Activated B cell treated with CpG ODN at 0.5 μM for 24 hours (primary cell): Measurements from ENCODE around the gene EIF4A3. TPM values are rescaled to one million over a fixed set of nuclear protein-coding genes. Genes with fewer than 3 reads are reported as not detected.

ENCODE experiments used
- ATAC-seq: fragments of 200-7000 bp; cut with Tn5 transposase; one replicate; pipeline ENCODE4 v1.10.0; 2021; ENCODE audit warnings: low read depth, mild to moderate bottlenecking, moderate library complexity
- CTCF ChIA-PET: fragments of 350-600 bp; sonication (Branson Sonifier 250); formaldehyde crosslinking; loops from one replicate; lab custom pipeline; 2021; ENCODE audit warnings: antibody characterized with exemption; lab: Charles Lee
- POLR2A ChIA-PET: fragments of 350-600 bp; sonication (Branson Sonifier 250); formaldehyde crosslinking; loops from one replicate; lab custom pipeline; 2021; ENCODE audit warnings: antibody characterized with exemption; lab: Charles Lee
- DNase-seq: peaks from one replicate; pipeline ENCODE4 v3.0.0; 2022
- H3K27ac Mint-ChIP-seq: one replicate; pipeline ENCODE4 v1.8.0; 2020; ENCODE audit warnings: mixed read lengths
- H3K27me3 Mint-ChIP-seq: one replicate; pipeline ENCODE4 v1.8.0; 2021; ENCODE audit warnings: mixed read lengths
- H3K36me3 Mint-ChIP-seq: one replicate; pipeline ENCODE4 v1.8.0; 2021; ENCODE audit warnings: low read depth, mixed read lengths
- H3K4me1 Mint-ChIP-seq: one replicate; pipeline ENCODE4 v1.8.0; 2021; ENCODE audit warnings: mixed read lengths
- H3K4me3 Mint-ChIP-seq: one replicate; pipeline ENCODE4 v1.8.0; 2020; ENCODE audit warnings: mild to moderate bottlenecking, mixed read lengths
- H3K9me3 Mint-ChIP-seq: one replicate; pipeline ENCODE4 v1.8.0; 2020; ENCODE audit warnings: mixed read lengths
- intact Hi-C: fragments of 100-400 bp; cut with micrococcal nuclease; formaldehyde crosslinking; loops from one replicate; pipeline ENCODE4 v1.15.1; 2024
- total RNA-seq: library from RNA; stranded (reverse); gene quantifications from 2 replicates; pipeline ENCODE4 v1.2.3, GENCODE V29; 2022
- TF ChIP-seq, protein P1 (sequence below): fragments of 200-600 bp; IDR thresholded peaks from one replicate; pipeline ENCODE4 v1.8.0; 2022; ENCODE audit warnings: antibody characterized with exemption, mild to moderate bottlenecking

The EIF4A3 gene
- total RNA-seq, 1 donor from 2014 or later = 88.1 TPM

- peaks cover 5% of the 10 kb centered on the region for H3K36me3 Mint-ChIP-seq
- no peaks in the 10 kb centered on the region for H3K27me3 Mint-ChIP-seq
- DNase-seq = no peak
- TF ChIP-seq, protein P1, sequence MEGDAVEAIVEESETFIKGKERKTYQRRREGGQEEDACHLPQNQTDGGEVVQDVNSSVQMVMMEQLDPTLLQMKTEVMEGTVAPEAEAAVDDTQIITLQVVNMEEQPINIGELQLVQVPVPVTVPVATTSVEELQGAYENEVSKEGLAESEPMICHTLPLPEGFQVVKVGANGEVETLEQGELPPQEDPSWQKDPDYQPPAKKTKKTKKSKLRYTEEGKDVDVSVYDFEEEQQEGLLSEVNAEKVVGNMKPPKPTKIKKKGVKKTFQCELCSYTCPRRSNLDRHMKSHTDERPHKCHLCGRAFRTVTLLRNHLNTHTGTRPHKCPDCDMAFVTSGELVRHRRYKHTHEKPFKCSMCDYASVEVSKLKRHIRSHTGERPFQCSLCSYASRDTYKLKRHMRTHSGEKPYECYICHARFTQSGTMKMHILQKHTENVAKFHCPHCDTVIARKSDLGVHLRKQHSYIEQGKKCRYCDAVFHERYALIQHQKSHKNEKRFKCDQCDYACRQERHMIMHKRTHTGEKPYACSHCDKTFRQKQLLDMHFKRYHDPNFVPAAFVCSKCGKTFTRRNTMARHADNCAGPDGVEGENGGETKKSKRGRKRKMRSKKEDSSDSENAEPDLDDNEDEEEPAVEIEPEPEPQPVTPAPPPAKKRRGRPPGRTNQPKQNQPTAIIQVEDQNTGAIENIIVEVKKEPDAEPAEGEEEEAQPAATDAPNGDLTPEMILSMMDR = no peak
- H3K4me3 Mint-ChIP-seq = no peak overlapping the region
- no peaks in the 10 kb centered on the region for H3K9me3 Mint-ChIP-seq
- no peak for ATAC-seq
- intact Hi-C loops = no loop called here
- POLR2A ChIA-PET = interaction anchor here (0.5 kb wide), 1 partner anchor 914 kb away, joined by 3 read pairs; no protein-coding TSS in a partner anchor
- no peak overlapping the region for H3K27ac Mint-ChIP-seq
- H3K4me1 Mint-ChIP-seq = peaks cover 13% of the 10 kb centered on the region
- CTCF ChIA-PET = no interaction called here
Measured at GRCh38 chr17:80105762-80106161, 41.2 kb downstream of the EIF4A3 start.

DNA sequence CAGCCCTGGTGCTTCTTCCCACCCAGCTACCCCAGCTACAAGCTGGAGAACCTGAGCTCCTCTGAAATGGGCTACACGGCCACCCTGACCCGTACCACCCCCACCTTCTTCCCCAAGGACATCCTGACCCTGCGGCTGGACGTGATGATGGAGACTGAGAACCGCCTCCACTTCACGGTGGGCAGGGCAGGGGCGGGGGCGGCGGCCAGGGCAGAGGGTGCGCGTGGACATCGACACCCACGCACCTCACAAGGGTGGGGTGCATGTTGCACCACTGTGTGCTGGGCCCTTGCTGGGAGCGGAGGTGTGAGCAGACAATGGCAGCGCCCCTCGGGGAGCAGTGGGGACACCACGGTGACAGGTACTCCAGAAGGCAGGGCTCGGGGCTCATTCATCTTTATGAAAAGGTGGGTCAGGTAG lies 42.0 kb downstream of the EIF4A3 start:
- no peak overlapping the region for H3K27ac Mint-ChIP-seq
- ATAC-seq (no peak), DNase-seq (no peak)
- peaks cover 21% of the 10 kb centered on the region for H3K4me1 Mint-ChIP-seq
- no peaks in the 10 kb centered on the region for H3K9me3 Mint-ChIP-seq
- no peaks in the 10 kb centered on the region for H3K27me3 Mint-ChIP-seq
- intact Hi-C loops = loop anchor here (5.0 kb wide), 2 partner anchors 98 to 157 kb away; partner anchors contain the start of gene RNF213
- TF ChIP-seq, protein P1 = no peak
- no peak overlapping the region for H3K4me3 Mint-ChIP-seq
- ChIA-PET POLR2A (interaction anchor here (0.5 kb wide), 1 partner anchor 915 kb away, joined by 3 read pairs; no protein-coding TSS in a partner anchor), CTCF (no interaction called here)
- H3K36me3 Mint-ChIP-seq = peaks cover 5% of the 10 kb centered on the region

- TF ChIP-seq, protein P1 = no peak
- intact Hi-C loops = loop anchor here (5.0 kb wide), 2 partner anchors 97 to 158 kb away; partner anchors contain the start of gene RNF213
- CTCF ChIA-PET = no interaction called here
- Mint-ChIP-seq H3K36me3 (peaks cover 5% of the 10 kb centered on the region), H3K9me3 (no peaks in the 10 kb centered on the region), H3K27me3 (no peaks in the 10 kb centered on the region), H3K4me3 (no peak overlapping the region), H3K4me1 (peaks cover 23% of the 10 kb centered on the region), H3K27ac (no peak overlapping the region)
- no peak for DNase-seq
- ATAC-seq = no peak
- POLR2A ChIA-PET = interaction anchor here (0.9 kb wide), 1 partner anchor 363 kb away, joined by 3 read pairs; no protein-coding TSS in a partner anchor
Measured at GRCh38 chr17:80104321-80104955, 42.5 kb downstream of the EIF4A3 start.

DNA sequence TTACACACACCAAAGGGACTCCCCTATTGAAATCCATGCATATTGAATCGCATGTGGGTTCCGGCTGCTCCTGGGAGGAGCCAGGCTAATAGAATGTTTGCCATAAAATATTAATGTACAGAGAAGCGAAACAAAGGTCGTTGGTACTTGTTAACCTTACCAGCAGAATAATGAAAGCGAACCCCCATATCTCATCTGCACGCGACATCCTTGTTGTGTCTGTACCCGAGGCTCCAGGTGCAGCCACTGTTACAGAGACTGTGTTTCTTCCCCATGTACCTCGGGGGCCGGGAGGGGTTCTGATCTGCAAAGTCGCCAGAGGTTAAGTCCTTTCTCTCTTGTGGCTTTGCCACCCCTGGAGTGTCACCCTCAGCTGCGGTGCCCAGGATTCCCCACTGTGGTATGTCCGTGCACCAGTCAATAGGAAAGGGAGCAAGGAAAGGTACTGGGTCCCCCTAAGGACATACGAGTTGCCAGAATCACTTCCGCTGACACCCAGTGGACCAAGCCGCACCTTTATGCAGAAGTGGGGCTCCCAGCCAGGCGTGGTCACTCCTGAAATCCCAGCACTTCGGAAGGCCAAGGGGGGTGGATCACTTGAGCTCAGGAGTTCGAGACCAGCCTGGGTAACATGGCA lies 43.4 kb downstream of the EIF4A3 start:
- DNase-seq (no peak), ATAC-seq (no peak)
- H3K27me3 Mint-ChIP-seq = no peaks in the 10 kb centered on the region
- H3K9me3 Mint-ChIP-seq = no peaks in the 10 kb centered on the region
- POLR2A ChIA-PET = interaction anchor here (0.9 kb wide), 1 partner anchor 362 kb away, joined by 3 read pairs; no protein-coding TSS in a partner anchor
- CTCF ChIA-PET = no interaction called here
- intact Hi-C loops = loop anchor here (5.0 kb wide), 2 partner anchors 96 to 159 kb away; partner anchors contain the start of gene RNF213
- H3K27ac Mint-ChIP-seq = no peak overlapping the region
- TF ChIP-seq, protein P1 = no peak
- H3K4me3 Mint-ChIP-seq = no peak overlapping the region
- H3K36me3 Mint-ChIP-seq = peaks cover 5% of the 10 kb centered on the region
- peaks cover 23% of the 10 kb centered on the region for H3K4me1 Mint-ChIP-seq
